Caco-2 (cell line): ENCODE measurements around the gene RNF187. TPM values are rescaled to one million over a fixed set of nuclear protein-coding genes. Genes with fewer than 3 reads are reported as not detected.
A peak's percentile ranks its signal among the peaks of the same experiment; 100 is the strongest.

Experiments used
- BruUV-seq: library from RNA; stranded (reverse); fragments of 400-500 nt; replicated peaks from 2 replicates; lab custom pipeline; 2021; lab: Mats Ljungman, UMichigan
- CTCF ChIA-PET: fragments of 300-600 bp; sonication (Branson Sonifier 250); formaldehyde crosslinking; loops from one replicate; lab custom pipeline; 2022; ENCODE audit warnings: antibody characterized with exemption; lab: Charles Lee
- POLR2A ChIA-PET: fragments of 300-600 bp; sonication (Branson Sonifier 250); formaldehyde crosslinking; loops from one replicate; lab custom pipeline; 2022; ENCODE audit warnings: antibody characterized with exemption; lab: Charles Lee
- DNase-seq, 2 experiments: peaks; one replicate each; pipeline versions ENCODE4 v3.0.0 to v3.0.0-alpha.2; 2020 to 2022
- H3K27me3 ChIP-seq: replicated peaks from 2 replicates; pipeline ENCODE4 v1.6.0; 2011; ENCODE audit warnings: low read length; ENCODE audit not compliant: control insufficient read depth, insufficient read depth
- H3K36me3 ChIP-seq: 2 replicates; pipeline ENCODE4 v1.5.1; 2011; ENCODE audit warnings: low read length; ENCODE audit not compliant: control insufficient read depth, insufficient read depth
- H3K4me1 ChIP-seq: fragments of 250-450 bp; sonication (Bioruptor Pico); 2 replicates; pipeline ENCODE4 v1.5.1; 2020; ENCODE audit warnings: mild to moderate bottlenecking
- H3K4me3 ChIP-seq: 2 replicates; pipeline ENCODE4 v1.5.1; 2011; ENCODE audit warnings: low read depth, mild to moderate bottlenecking, control low read depth, low read length
- H3K9me3 ChIP-seq: fragments of 250-450 bp; sonication (Bioruptor Pico); 2 replicates; pipeline ENCODE4 v1.5.1; 2020; ENCODE audit warnings: mild to moderate bottlenecking, moderate library complexity
- H3K27ac Mint-ChIP-seq: one replicate; pipeline ENCODE4 v1.8.0; 2022; ENCODE audit warnings: mixed read lengths; ENCODE audit not compliant: unreplicated experiment
- H3K27me3 Mint-ChIP-seq: one replicate; pipeline ENCODE4 v1.8.0; 2022; ENCODE audit warnings: mixed read lengths; ENCODE audit not compliant: insufficient read depth, unreplicated experiment
- H3K36me3 Mint-ChIP-seq: one replicate; pipeline ENCODE4 v1.8.0; 2022; ENCODE audit warnings: mild to moderate bottlenecking, mixed read lengths; ENCODE audit not compliant: insufficient read depth, unreplicated experiment
- H3K4me1 Mint-ChIP-seq: one replicate; pipeline ENCODE4 v1.8.0; 2022; ENCODE audit warnings: low read depth, mixed read lengths; ENCODE audit not compliant: unreplicated experiment
- H3K4me3 Mint-ChIP-seq: one replicate; pipeline ENCODE4 v1.8.0; 2022; ENCODE audit warnings: mild to moderate bottlenecking, moderate library complexity, mixed read lengths; ENCODE audit not compliant: unreplicated experiment
- H3K9me3 Mint-ChIP-seq: one replicate; pipeline ENCODE4 v1.8.0; 2022; ENCODE audit warnings: mixed read lengths; ENCODE audit not compliant: unreplicated experiment
- CTCF ChIP-seq, 2 experiments: fragments of 200-600 bp in 1 of 2; IDR thresholded peaks; 1 replicate in 1 of 2; 2 replicates in 1 of 2; pipeline versions ENCODE4 v1.5.1 to v1.8.0; 2011 to 2022; ENCODE audit warnings: antibody characterized with exemption in 1 of 2, control low read depth in 1 of 2, inconsistent platforms in 1 of 2, low read depth in 1 of 2, low read length in 1 of 2, mild to moderate bottlenecking in 1 of 2, moderate library complexity in 1 of 2; ENCODE audit not compliant: insufficient read depth in 1 of 2, severe bottlenecking in 1 of 2, unreplicated experiment in 1 of 2
- intact Hi-C: fragments of 100-400 bp; cut with micrococcal nuclease; formaldehyde crosslinking; loops from one replicate; pipeline ENCODE4 v1.10.0; 2022; ENCODE audit not compliant: unreplicated experiment
- total RNA-seq: library from RNA; stranded (reverse); gene quantifications from 2 replicates; pipeline ENCODE4 v1.2.3, GENCODE V29; 2022

Gene RNF187
- total RNA-seq, 1 experiment from 2014 or later: 164 TPM

- ChIA-PET CTCF (interaction anchor here (0.5 to 1.2 kb wide), 5 partner anchors 10 to 52 kb away, joined by 4 to 5 read pairs (median 4); no protein-coding TSS in a partner anchor), POLR2A (interaction anchor here (0.6 to 2.3 kb wide), 4 partner anchors 26 to 64 kb away, joined by 3 to 32 read pairs (median 10); no protein-coding TSS in a partner anchor)
- no TSS peak for BruUV-seq
- peak overlapping the region; percentile 93 for H3K27ac Mint-ChIP-seq
- Histone ChIP-seq H3K27me3 (no peaks in the 10 kb centered on the region), H3K4me1 (peaks cover 16% of the 10 kb centered on the region), H3K4me3 (peak overlapping the region; percentile 44), H3K36me3 (no peaks in the 10 kb centered on the region), H3K9me3 (no peaks in the 10 kb centered on the region)
- no peaks in the 10 kb centered on the region for H3K9me3 Mint-ChIP-seq
- TF ChIP-seq CTCF (IDR thresholded peaks at IDR 0.05; ENCODE audit: insufficient read depth in 1 of 2, low read depth in 1 of 2, low read length in 1 of 2, severe bottlenecking in 1 of 2, unreplicated experiment in 1 of 2): peak; percentile 82 to 90
- DNase-seq: peak; percentile 83 to 85
- H3K4me3 Mint-ChIP-seq: peak overlapping the region; percentile 93
- no peaks in the 10 kb centered on the region for H3K27me3 Mint-ChIP-seq
- intact Hi-C loops: loop anchor here (5.0 kb wide), 2 partner anchors 43 to 192 kb away; no protein-coding TSS in a partner anchor
- peaks cover 8% of the 10 kb centered on the region for H3K4me1 Mint-ChIP-seq
- H3K36me3 Mint-ChIP-seq: peaks cover 49% of the 10 kb centered on the region
Observed at GRCh38 chr1:228459091-228459993, 27.8 kb upstream of the RNF187 start.

DNA sequence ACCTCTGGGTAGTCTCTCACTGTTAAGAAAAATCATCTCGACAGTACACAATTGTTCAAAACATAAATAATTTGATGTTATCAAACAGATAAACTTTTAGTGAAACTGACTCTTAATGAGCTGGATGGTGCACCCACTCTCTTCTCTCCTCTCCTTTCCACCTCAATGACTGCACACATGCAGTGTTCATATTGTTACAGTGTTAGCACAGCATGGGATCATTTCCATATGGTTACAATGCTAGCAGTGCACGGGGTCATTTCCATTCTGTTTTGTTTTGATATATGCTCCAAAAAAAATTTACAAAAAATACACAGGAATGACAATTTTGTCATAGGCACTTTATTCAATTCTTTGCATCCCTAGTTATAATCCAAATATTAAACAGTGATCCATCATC, 26.4 kb upstream of the RNF187 start:
- Mint-ChIP-seq H3K9me3 (no peaks in the 10 kb centered on the region), H3K27me3 (no peaks in the 10 kb centered on the region), H3K36me3 (peaks cover 41% of the 10 kb centered on the region), H3K4me1 (peaks cover 7% of the 10 kb centered on the region), H3K4me3 (peak overlapping the region; percentile 44), H3K27ac (no peak overlapping the region)
- H3K36me3 ChIP-seq: no peaks in the 10 kb centered on the region
- DNase-seq: no peak
- POLR2A ChIA-PET: no interaction called here
- no peak for TF ChIP-seq CTCF (IDR thresholded peaks at IDR 0.05; ENCODE audit: insufficient read depth in 1 of 2, low read depth in 1 of 2, low read length in 1 of 2, severe bottlenecking in 1 of 2, unreplicated experiment in 1 of 2)
- CTCF ChIA-PET: no interaction called here
- no peaks in the 10 kb centered on the region for H3K9me3 ChIP-seq
- no TSS peak for BruUV-seq
- H3K27me3 ChIP-seq: no peaks in the 10 kb centered on the region
- intact Hi-C loops: no loop called here
- no peak overlapping the region for H3K4me3 ChIP-seq
- H3K4me1 ChIP-seq: peaks cover 9% of the 10 kb centered on the region

- peaks cover 7% of the 10 kb centered on the region for H3K4me1 Mint-ChIP-seq
- H3K27me3 ChIP-seq: no peaks in the 10 kb centered on the region
- peaks cover 32% of the 10 kb centered on the region for H3K36me3 Mint-ChIP-seq
- no peaks in the 10 kb centered on the region for H3K9me3 ChIP-seq
- no peaks in the 10 kb centered on the region for H3K36me3 ChIP-seq
- H3K27ac Mint-ChIP-seq: no peak overlapping the region
- DNase-seq: no peak
- intact Hi-C loops: no loop called here
- no peak overlapping the region for H3K4me3 ChIP-seq
- H3K27me3 Mint-ChIP-seq: no peaks in the 10 kb centered on the region
- no peak for TF ChIP-seq CTCF (IDR thresholded peaks at IDR 0.05; ENCODE audit: insufficient read depth in 1 of 2, low read depth in 1 of 2, low read length in 1 of 2, severe bottlenecking in 1 of 2, unreplicated experiment in 1 of 2)
- ChIA-PET CTCF (no interaction called here), POLR2A (no interaction called here)
- BruUV-seq: no TSS peak
- no peaks in the 10 kb centered on the region for H3K4me1 ChIP-seq
- no peak overlapping the region for H3K4me3 Mint-ChIP-seq
- H3K9me3 Mint-ChIP-seq: no peaks in the 10 kb centered on the region
Observed at GRCh38 chr1:228462560-228462959, 24.6 kb upstream of the RNF187 start.
